ENCODE measurements around the gene CSTB. TPM values are rescaled to one million over a fixed set of nuclear protein-coding genes. Genes with fewer than 3 reads are reported as not detected.
A peak's percentile ranks its signal among the peaks of the same experiment; 100 is the strongest.

Gene CSTB
- total RNA-seq, 1 donor from 2014 or later, result 56.5 TPM

DNA sequence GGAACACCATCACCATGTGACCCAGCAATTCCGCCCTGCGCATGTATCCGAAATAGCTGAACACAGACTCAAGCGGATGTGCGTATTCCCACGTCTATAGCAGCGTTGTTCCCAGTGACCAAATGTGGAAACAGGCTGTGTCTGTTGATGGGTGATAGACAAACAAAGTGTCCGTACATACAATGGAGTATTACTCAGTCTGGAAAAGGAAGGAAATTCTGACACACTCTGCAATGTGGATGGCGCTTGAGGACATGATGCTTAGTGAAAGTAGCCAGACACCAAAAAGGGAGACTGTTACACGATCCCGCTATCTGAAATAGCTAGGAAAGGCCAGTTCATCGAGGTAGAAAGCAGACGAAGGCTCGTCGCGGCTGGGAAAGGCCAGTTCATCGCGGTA, 31.4 kb downstream of the CSTB start:
- Mint-ChIP-seq H3K36me3 (ENCODE audit: low read depth) (peaks cover 31% of the 10 kb centered on the region), H3K27me3 (ENCODE audit: low read depth) (no peaks in the 10 kb centered on the region), H3K4me1 (ENCODE audit: low read depth) (peaks cover 10% of the 10 kb centered on the region), H3K4me3 (ENCODE audit: unreplicated experiment) (no peak overlapping the region), H3K27ac (ENCODE audit: unreplicated experiment) (no peak overlapping the region), H3K9me3 (ENCODE audit: low read depth) (no peaks in the 10 kb centered on the region)
- no peak for DNase-seq (ENCODE audit: low spot score)
- TF ChIP-seq, protein P1, sequence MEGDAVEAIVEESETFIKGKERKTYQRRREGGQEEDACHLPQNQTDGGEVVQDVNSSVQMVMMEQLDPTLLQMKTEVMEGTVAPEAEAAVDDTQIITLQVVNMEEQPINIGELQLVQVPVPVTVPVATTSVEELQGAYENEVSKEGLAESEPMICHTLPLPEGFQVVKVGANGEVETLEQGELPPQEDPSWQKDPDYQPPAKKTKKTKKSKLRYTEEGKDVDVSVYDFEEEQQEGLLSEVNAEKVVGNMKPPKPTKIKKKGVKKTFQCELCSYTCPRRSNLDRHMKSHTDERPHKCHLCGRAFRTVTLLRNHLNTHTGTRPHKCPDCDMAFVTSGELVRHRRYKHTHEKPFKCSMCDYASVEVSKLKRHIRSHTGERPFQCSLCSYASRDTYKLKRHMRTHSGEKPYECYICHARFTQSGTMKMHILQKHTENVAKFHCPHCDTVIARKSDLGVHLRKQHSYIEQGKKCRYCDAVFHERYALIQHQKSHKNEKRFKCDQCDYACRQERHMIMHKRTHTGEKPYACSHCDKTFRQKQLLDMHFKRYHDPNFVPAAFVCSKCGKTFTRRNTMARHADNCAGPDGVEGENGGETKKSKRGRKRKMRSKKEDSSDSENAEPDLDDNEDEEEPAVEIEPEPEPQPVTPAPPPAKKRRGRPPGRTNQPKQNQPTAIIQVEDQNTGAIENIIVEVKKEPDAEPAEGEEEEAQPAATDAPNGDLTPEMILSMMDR (IDR thresholded peaks at IDR 0.05), result no peak

DNA sequence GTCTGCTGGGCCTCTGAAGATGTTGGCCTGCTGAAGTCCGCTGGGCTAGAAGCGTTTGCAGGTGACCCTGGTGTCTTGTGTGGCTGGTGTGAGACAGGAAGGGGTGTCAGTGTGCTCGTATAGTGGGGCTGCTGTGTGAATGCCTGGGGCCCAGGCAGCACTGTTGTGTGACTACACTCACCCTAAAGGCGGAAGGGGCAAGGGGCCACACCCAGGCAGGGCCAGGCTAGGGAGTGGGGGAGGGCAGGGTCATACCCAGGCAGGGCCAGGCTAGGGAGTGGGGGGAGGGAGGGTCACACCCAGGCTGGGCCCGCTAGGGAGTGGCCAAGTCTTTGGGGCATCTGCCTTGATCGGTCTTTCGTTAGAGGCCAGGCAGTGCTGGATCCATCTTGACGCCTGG, 32.2 kb downstream of the CSTB start:
- peaks cover 7% of the 10 kb centered on the region for H3K4me1 Mint-ChIP-seq (ENCODE audit: low read depth)
- no peaks in the 10 kb centered on the region for H3K9me3 Mint-ChIP-seq (ENCODE audit: low read depth)
- TF ChIP-seq, protein P1 (IDR thresholded peaks at IDR 0.05), result no peak
- no peak for DNase-seq (ENCODE audit: low spot score)
- no peak overlapping the region for H3K27ac Mint-ChIP-seq (ENCODE audit: unreplicated experiment)
- H3K4me3 Mint-ChIP-seq (ENCODE audit: unreplicated experiment), result no peak overlapping the region
- H3K36me3 Mint-ChIP-seq (ENCODE audit: low read depth), result peaks cover 27% of the 10 kb centered on the region
- no peaks in the 10 kb centered on the region for H3K27me3 Mint-ChIP-seq (ENCODE audit: low read depth)

DNA sequence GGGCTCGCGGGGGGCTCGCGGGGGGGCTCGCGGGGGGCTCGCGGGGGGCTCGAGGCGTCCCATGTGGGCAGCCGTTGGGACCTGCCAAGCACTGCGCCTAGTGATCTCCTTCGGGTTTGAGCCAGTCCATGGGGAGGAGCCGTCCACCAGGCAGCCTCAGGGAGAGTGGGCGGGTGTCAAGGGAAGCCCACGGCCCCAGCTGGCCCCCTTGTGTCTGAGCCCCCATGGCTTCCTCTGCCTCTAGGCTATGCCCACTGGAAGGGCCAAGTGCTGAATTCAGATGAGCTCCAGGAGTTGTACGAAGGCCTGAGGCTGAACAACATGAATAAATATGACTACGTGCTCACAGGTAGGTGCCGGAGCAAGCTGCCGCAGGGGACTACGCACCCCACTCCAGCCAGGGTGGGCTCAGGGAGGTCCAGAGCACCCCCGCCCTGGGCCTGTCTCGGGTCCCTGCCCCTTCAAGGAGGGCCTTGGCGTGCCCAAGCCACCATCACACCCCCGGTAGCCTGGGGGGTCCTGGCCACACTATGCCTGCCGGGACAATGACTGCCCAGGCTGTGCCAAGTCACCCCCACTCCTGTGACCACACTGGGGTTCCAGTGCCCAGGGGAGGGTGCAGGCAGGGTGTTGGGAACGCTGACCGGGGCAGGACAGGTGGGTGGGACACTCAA, 34.5 kb downstream of the CSTB start:
- TF ChIP-seq, protein P1 (IDR thresholded peaks at IDR 0.05), result no peak
- no peak overlapping the region for H3K4me3 Mint-ChIP-seq (ENCODE audit: unreplicated experiment)
- no peaks in the 10 kb centered on the region for H3K27me3 Mint-ChIP-seq (ENCODE audit: low read depth)
- peaks cover 21% of the 10 kb centered on the region for H3K36me3 Mint-ChIP-seq (ENCODE audit: low read depth)
- H3K27ac Mint-ChIP-seq (ENCODE audit: unreplicated experiment), result peak overlapping the region; percentile 12
- no peaks in the 10 kb centered on the region for H3K9me3 Mint-ChIP-seq (ENCODE audit: low read depth)
- peaks cover 8% of the 10 kb centered on the region for H3K4me1 Mint-ChIP-seq (ENCODE audit: low read depth)
- DNase-seq (ENCODE audit: low spot score), result no peak

DNA sequence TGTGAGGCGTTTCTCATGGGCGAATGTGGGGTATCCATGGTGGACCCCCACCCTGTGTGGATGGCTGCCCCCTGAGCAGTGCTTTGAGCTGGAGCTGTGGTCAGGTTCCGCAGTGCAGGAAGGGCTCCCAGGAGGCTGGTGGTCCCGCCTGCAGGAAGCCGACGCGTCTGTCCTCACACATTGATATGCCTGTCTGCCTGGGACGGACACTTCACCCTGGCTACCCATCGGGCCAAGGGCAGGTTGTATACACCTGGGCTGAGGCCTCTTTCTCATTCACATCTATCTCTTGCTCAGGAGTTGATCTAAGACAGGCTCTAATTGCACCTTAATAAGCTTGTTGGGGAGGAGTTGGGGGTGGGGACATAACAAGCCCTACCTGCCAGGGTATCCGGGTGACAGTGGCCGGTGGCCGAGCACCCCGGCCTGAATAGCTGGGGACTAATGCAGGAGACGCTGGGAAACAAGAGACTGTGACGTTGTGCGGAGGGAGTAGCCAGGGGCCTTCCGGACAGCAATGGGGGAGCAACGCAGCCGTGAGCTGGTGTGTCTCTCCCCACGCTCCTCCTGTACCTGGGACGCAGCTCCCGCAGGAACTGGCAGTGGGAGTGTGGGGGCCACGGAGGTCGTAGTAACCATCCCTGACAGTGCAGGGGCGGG, 35.5 kb downstream of the CSTB start:
- H3K4me1 Mint-ChIP-seq (ENCODE audit: low read depth), result peaks cover 13% of the 10 kb centered on the region
- H3K27ac Mint-ChIP-seq (ENCODE audit: unreplicated experiment), result peak overlapping the region; percentile 84
- no peaks in the 10 kb centered on the region for H3K9me3 Mint-ChIP-seq (ENCODE audit: low read depth)
- DNase-seq (ENCODE audit: low spot score), result no peak
- H3K4me3 Mint-ChIP-seq (ENCODE audit: unreplicated experiment), result no peak overlapping the region
- H3K27me3 Mint-ChIP-seq (ENCODE audit: low read depth), result no peaks in the 10 kb centered on the region
- peaks cover 20% of the 10 kb centered on the region for H3K36me3 Mint-ChIP-seq (ENCODE audit: low read depth)
- TF ChIP-seq, protein P1 (IDR thresholded peaks at IDR 0.05), result no peak

DNA sequence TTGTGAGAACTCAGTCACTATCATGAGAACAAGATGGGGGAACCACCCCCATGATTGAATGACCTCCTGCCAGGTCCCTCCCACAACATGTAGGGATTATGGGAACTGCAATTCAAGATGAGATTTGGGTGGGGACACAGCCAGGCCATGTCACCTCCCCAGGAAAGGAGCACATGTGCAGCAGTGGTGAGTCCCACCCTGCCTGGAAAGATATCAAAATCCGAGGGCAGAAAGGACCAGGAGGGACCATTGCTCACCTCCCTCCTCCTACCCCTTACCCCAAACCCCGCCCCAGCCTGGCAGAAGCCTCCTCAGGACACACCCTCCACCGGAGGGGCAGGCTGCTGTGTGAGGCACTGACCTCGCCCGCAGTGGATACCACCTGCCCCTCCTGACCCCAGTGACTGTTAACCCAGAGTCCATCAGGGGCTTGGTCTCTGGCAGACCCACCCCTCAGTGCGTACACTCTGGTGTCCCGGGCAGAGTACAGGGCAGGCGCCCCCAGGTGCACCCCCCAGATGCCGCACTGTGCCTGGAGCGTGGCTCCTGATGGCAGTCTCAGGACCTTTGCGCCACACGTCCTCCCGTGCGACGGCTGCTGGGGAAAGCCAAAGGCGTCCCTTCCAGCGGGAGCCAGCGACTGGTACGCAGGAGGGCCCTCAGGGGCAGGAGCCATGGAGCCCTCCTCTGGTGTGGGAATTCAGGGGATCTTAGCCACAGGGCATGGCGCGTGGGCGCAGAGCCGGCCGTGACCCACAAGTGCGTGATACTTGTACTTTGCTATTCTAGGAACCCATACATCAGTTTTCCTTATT, 36.3 kb downstream of the CSTB start:
- Mint-ChIP-seq H3K27ac (ENCODE audit: unreplicated experiment) (peak overlapping the region; percentile 57), H3K4me1 (ENCODE audit: low read depth) (peaks cover 19% of the 10 kb centered on the region), H3K4me3 (ENCODE audit: unreplicated experiment) (no peak overlapping the region), H3K27me3 (ENCODE audit: low read depth) (no peaks in the 10 kb centered on the region), H3K36me3 (ENCODE audit: low read depth) (peaks cover 17% of the 10 kb centered on the region), H3K9me3 (ENCODE audit: low read depth) (no peaks in the 10 kb centered on the region)
- DNase-seq (ENCODE audit: low spot score), result peak; percentile 93
- TF ChIP-seq, protein P1 (IDR thresholded peaks at IDR 0.05), result no peak

Data from chondrocyte (in vitro differentiated cells).